Measurements from ENCODE around the gene ARHGEF6. TPM values are rescaled to one million over a fixed set of nuclear protein-coding genes. Genes with fewer than 3 reads are reported as not detected.

ARHGEF6 gene
- total and polyA plus RNA-seq, 4 donors = 1.6 to 9.2 (median 4.2) TPM

DNA sequence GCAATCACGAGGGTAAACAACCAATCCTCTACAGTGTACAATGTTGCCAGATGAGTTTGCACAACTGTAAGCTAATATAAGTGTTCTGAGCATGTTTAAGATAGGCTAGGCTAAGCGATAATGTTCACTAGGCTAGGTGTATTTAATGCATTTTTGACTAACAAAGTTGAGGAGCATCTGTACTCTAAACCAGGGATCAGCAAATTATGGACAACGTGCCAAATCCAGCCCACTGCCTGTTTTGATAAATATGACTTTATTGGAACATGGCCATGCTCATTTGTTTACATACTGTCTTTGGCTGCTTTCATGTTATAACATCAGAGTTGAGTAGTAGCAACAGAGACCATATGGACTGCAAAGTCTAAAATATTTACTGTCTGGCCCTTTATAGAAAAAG, 46.3 kb upstream of the ARHGEF6 start:
- no peak overlapping the region for H3K9ac ChIP-seq (ENCODE audit: low read depth in 1 of 2, low read length in 2 of 2)
- TF ChIP-seq TAF1 (conservative IDR thresholded peaks at IDR 0.05) (no peak), RAD21 (IDR thresholded peaks at IDR 0.05) (no peak), HNF4G (IDR thresholded peaks at IDR 0.05) (no peak), CTCF (IDR thresholded peaks at IDR 0.05; ENCODE audit: low read depth, low read length, missing input control) (no peak), EGR1 (IDR thresholded peaks at IDR 0.05; ENCODE audit: low read depth in 2 of 2) (no peak), MAX (IDR thresholded peaks at IDR 0.05) (no peak), SP1 (IDR thresholded peaks at IDR 0.05) (no peak), HNF4A (conservative IDR thresholded peaks at IDR 0.05) (no peak), NR2F2 (IDR thresholded peaks at IDR 0.05) (no peak), FOXA1 (IDR thresholded peaks at IDR 0.05) (no peak), RXRA (IDR thresholded peaks at IDR 0.05) (no peak), ATF3 (IDR thresholded peaks at IDR 0.05) (no peak), YY1 (IDR thresholded peaks at IDR 0.05) (no peak), FOXA2 (IDR thresholded peaks at IDR 0.05) (no peak), GABPA (IDR thresholded peaks at IDR 0.05 in 1 of 2, conservative IDR thresholded peaks at IDR 0.05 in 1 of 2) (no peak), JUND (IDR thresholded peaks at IDR 0.05) (no peak)
- TF ChIP-seq, protein P1, sequence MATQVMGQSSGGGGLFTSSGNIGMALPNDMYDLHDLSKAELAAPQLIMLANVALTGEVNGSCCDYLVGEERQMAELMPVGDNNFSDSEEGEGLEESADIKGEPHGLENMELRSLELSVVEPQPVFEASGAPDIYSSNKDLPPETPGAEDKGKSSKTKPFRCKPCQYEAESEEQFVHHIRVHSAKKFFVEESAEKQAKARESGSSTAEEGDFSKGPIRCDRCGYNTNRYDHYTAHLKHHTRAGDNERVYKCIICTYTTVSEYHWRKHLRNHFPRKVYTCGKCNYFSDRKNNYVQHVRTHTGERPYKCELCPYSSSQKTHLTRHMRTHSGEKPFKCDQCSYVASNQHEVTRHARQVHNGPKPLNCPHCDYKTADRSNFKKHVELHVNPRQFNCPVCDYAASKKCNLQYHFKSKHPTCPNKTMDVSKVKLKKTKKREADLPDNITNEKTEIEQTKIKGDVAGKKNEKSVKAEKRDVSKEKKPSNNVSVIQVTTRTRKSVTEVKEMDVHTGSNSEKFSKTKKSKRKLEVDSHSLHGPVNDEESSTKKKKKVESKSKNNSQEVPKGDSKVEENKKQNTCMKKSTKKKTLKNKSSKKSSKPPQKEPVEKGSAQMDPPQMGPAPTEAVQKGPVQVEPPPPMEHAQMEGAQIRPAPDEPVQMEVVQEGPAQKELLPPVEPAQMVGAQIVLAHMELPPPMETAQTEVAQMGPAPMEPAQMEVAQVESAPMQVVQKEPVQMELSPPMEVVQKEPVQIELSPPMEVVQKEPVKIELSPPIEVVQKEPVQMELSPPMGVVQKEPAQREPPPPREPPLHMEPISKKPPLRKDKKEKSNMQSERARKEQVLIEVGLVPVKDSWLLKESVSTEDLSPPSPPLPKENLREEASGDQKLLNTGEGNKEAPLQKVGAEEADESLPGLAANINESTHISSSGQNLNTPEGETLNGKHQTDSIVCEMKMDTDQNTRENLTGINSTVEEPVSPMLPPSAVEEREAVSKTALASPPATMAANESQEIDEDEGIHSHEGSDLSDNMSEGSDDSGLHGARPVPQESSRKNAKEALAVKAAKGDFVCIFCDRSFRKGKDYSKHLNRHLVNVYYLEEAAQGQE (IDR thresholded peaks at IDR 0.05) = no peak
- TF ChIP-seq, protein P2, sequence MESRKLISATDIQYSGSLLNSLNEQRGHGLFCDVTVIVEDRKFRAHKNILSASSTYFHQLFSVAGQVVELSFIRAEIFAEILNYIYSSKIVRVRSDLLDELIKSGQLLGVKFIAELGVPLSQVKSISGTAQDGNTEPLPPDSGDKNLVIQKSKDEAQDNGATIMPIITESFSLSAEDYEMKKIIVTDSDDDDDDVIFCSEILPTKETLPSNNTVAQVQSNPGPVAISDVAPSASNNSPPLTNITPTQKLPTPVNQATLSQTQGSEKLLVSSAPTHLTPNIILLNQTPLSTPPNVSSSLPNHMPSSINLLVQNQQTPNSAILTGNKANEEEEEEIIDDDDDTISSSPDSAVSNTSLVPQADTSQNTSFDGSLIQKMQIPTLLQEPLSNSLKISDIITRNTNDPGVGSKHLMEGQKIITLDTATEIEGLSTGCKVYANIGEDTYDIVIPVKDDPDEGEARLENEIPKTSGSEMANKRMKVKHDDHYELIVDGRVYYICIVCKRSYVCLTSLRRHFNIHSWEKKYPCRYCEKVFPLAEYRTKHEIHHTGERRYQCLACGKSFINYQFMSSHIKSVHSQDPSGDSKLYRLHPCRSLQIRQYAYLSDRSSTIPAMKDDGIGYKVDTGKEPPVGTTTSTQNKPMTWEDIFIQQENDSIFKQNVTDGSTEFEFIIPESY (IDR thresholded peaks at IDR 0.05) = no peak
- no peaks in the 10 kb centered on the region for H3K9me3 ChIP-seq (ENCODE audit: control insufficient read depth in 4 of 4, low read length in 3 of 4)
- H3K27ac ChIP-seq (ENCODE audit: low read depth in 1 of 2, low read length in 2 of 2) = no peak overlapping the region
- H3K27me3 ChIP-seq (ENCODE audit: control insufficient read depth in 4 of 4, insufficient read depth in 4 of 4, low read length in 3 of 4) = no peaks in the 10 kb centered on the region
- H3K4me1 ChIP-seq (ENCODE audit: control insufficient read depth in 4 of 4, insufficient read depth in 4 of 4, low read length in 3 of 4) = no peaks in the 10 kb centered on the region
- 63% methylated on average over 3 of the region's 3 CpGs for WGBS
- no peak for DNase-seq (ENCODE audit: low spot score)
- no peaks in the 10 kb centered on the region for H3K36me3 ChIP-seq (ENCODE audit: control insufficient read depth in 4 of 4, insufficient read depth in 3 of 4, low read depth in 1 of 4, low read length in 3 of 4)
- H3K4me3 ChIP-seq (ENCODE audit: low read depth in 1 of 3, low read length in 3 of 3) = no peak overlapping the region

Measured in liver (tissue), 9 donors.